Smooth muscle cell (in vitro differentiated cells): ENCODE data around the gene MIPEP. TPM values are rescaled to one million over a fixed set of nuclear protein-coding genes. Genes with fewer than 3 reads are reported as not detected.

Experiments
- DNase-seq: peaks from one replicate; lab custom pipeline; 2025; ENCODE audit not compliant: unreplicated experiment; lab: John Stamatoyannopoulos, UW
- H2AFZ ChIP-seq: fragments of 200-600 bp; sonication (generic); 2 replicates; pipeline ENCODE4 v1.6.0; 2016; ENCODE audit warnings: antibody characterized with exemption, low read depth, mild to moderate bottlenecking
- H3F3A ChIP-seq: fragments of 200-600 bp; sonication (generic); 2 replicates; pipeline ENCODE4 v1.6.0; 2017; ENCODE audit warnings: antibody characterized with exemption, low read depth
- H3K27ac ChIP-seq: fragments of 200-600 bp; sonication (generic); 2 replicates; pipeline ENCODE4 v1.5.1; 2016; ENCODE audit warnings: low read depth, mild to moderate bottlenecking
- H3K27me3 ChIP-seq: fragments of 200-600 bp; sonication (generic); 2 replicates; pipeline ENCODE4 v1.6.1; 2016; ENCODE audit warnings: low read depth, mild to moderate bottlenecking
- H3K36me3 ChIP-seq: fragments of 200-600 bp; sonication (generic); 2 replicates; pipeline ENCODE4 v1.5.1; 2016; ENCODE audit warnings: low read depth
- H3K4me1 ChIP-seq: fragments of 200-600 bp; sonication (generic); 2 replicates; pipeline ENCODE4 v1.5.1; 2016; ENCODE audit warnings: low read depth
- H3K4me2 ChIP-seq: fragments of 200-600 bp; sonication (generic); 2 replicates; pipeline ENCODE4 v1.6.0; 2016; ENCODE audit warnings: mild to moderate bottlenecking
- H3K4me3 ChIP-seq: fragments of 200-600 bp; sonication (generic); 2 replicates; pipeline ENCODE4 v1.5.1; 2016; ENCODE audit warnings: mild to moderate bottlenecking
- H3K79me2 ChIP-seq: fragments of 200-600 bp; sonication (generic); 2 replicates; pipeline ENCODE4 v1.6.0; 2016; ENCODE audit warnings: low read depth, mild to moderate bottlenecking
- H3K9ac ChIP-seq: fragments of 200-600 bp; sonication (generic); 2 replicates; pipeline ENCODE4 v1.6.0; 2016; ENCODE audit warnings: low read depth
- H3K9me3 ChIP-seq: fragments of 200-600 bp; sonication (generic); replicated peaks from 2 replicates; pipeline ENCODE4 v1.5.1; 2016; ENCODE audit warnings: low read depth
- H4K20me1 ChIP-seq: fragments of 200-600 bp; sonication (generic); 2 replicates; pipeline ENCODE4 v1.6.0; 2016; ENCODE audit warnings: low read depth
- CTCF ChIP-seq: fragments of 200-600 bp; sonication (generic); IDR thresholded peaks from 2 replicates; pipeline ENCODE4 v1.5.1; 2017; ENCODE audit warnings: borderline replicate concordance, mild to moderate bottlenecking, antibody characterized with exemption; ENCODE audit not compliant: insufficient read depth, poor library complexity, severe bottlenecking
- WGBS: methylation state at CpG from one replicate; pipeline ENCODE4 v1.1.7; 2016; ENCODE audit warnings: low lambda C conversion rate; 5-methylcytosine and 5-hydroxymethylcytosine counted together
- polyA plus RNA-seq: library from polyadenylated mRNA; unstranded; fragments of >200 nt; fragmentation: Nextera tagmentation; extraction: Ambion mirVana; gene quantifications from 2 replicates; pipeline ENCODE4 v1.2.1, GENCODE V29; 2016
- total RNA-seq: library from RNA; depleted of rRNA; stranded (reverse); fragments of >200 nt; gene quantifications from 2 replicates; pipeline ENCODE4 v1.2.3, GENCODE V29; 2014

The MIPEP gene
- total and polyA plus RNA-seq, 2 experiments from 2014 or later, result 15.7 to 18.9 TPM

- H3K27ac ChIP-seq, result no peak overlapping the region
- no peak overlapping the region for H3K4me2 ChIP-seq
- no peaks in the 10 kb centered on the region for H3K9me3 ChIP-seq
- H3K4me3 ChIP-seq, result no peak overlapping the region
- WGBS, result 90% methylated on average over 44 of the region's 46 CpGs
- no peaks in the 10 kb centered on the region for H3F3A ChIP-seq
- H3K79me2 ChIP-seq, result no peaks in the 10 kb centered on the region
- H2AFZ ChIP-seq, result no peak overlapping the region
- H3K36me3 ChIP-seq, result no peaks in the 10 kb centered on the region
- DNase-seq, result no peak
- peaks cover 5% of the 10 kb centered on the region for H3K4me1 ChIP-seq
- H4K20me1 ChIP-seq, result no peaks in the 10 kb centered on the region
- no peak for TF ChIP-seq CTCF
- H3K9ac ChIP-seq, result no peak overlapping the region
- no peaks in the 10 kb centered on the region for H3K27me3 ChIP-seq
These were observed 193.3 kb downstream of the MIPEP start for GRCh38 chr13:23695711-23696464.

- H3K27ac ChIP-seq, result no peak overlapping the region
- peaks cover 5% of the 10 kb centered on the region for H3K4me1 ChIP-seq
- no peak overlapping the region for H3K4me3 ChIP-seq
- no peaks in the 10 kb centered on the region for H3K27me3 ChIP-seq
- H3F3A ChIP-seq, result no peaks in the 10 kb centered on the region
- no peaks in the 10 kb centered on the region for H3K79me2 ChIP-seq
- no peaks in the 10 kb centered on the region for H3K9me3 ChIP-seq
- H3K4me2 ChIP-seq, result no peak overlapping the region
- no peaks in the 10 kb centered on the region for H4K20me1 ChIP-seq
- H3K36me3 ChIP-seq, result no peaks in the 10 kb centered on the region
- H2AFZ ChIP-seq, result no peak overlapping the region
- TF ChIP-seq CTCF, result no peak
- WGBS, result 91% methylated on average over 28 of the region's 28 CpGs
- H3K9ac ChIP-seq, result no peak overlapping the region
- DNase-seq, result no peak
These were observed 194.0 kb downstream of the MIPEP start for GRCh38 chr13:23695196-23695595.

GRCh38 chr13:23692816-23693215, 196.4 kb downstream of the MIPEP start:
- Histone ChIP-seq H3K79me2 (no peaks in the 10 kb centered on the region), H3K9ac (no peak overlapping the region), H3F3A (no peaks in the 10 kb centered on the region), H3K9me3 (no peaks in the 10 kb centered on the region), H3K4me2 (no peak overlapping the region), H3K4me1 (peaks cover 5% of the 10 kb centered on the region), H3K36me3 (no peaks in the 10 kb centered on the region), H3K4me3 (no peak overlapping the region), H2AFZ (no peak overlapping the region), H3K27ac (no peak overlapping the region), H3K27me3 (no peaks in the 10 kb centered on the region), H4K20me1 (no peaks in the 10 kb centered on the region)
- WGBS, result 98% methylated on average over 3 of the region's 3 CpGs
- no peak for TF ChIP-seq CTCF
- DNase-seq, result no peak

GRCh38 chr13:23690668-23691067, 198.5 kb downstream of the MIPEP start:
- 94% methylated on average over 3 of the region's 3 CpGs for WGBS
- TF ChIP-seq CTCF, result no peak

More at GRCh38 chr13:23690668-23691067, 198.5 kb downstream of the MIPEP start:
- Histone ChIP-seq H3K4me1 (no peaks in the 10 kb centered on the region), H3K4me3 (no peak overlapping the region), H4K20me1 (no peaks in the 10 kb centered on the region), H2AFZ (no peak overlapping the region), H3K79me2 (no peaks in the 10 kb centered on the region), H3K9me3 (no peaks in the 10 kb centered on the region), H3K4me2 (no peak overlapping the region), H3K27ac (no peak overlapping the region), H3F3A (no peaks in the 10 kb centered on the region), H3K9ac (no peak overlapping the region), H3K27me3 (no peaks in the 10 kb centered on the region), H3K36me3 (no peaks in the 10 kb centered on the region)
- no peak for DNase-seq
